Measurements from ENCODE around the gene ENPP7.

GRCh38 chr17:79758271-79758670 is 27.5 kb downstream of the ENPP7 start:
- TF ChIP-seq SIN3A (IDR thresholded peaks at IDR 0.05; ENCODE audit: borderline replicate concordance, insufficient read depth, low read length), result no peak
- no peak for TF ChIP-seq FOXP2 (optimal IDR thresholded peaks at IDR 0.05; ENCODE audit: borderline replicate concordance, extremely low read depth, extremely low read length, insufficient read depth)
